GM18508 (cell line): ENCODE measurements around the gene IGFBP5.

ENCODE experiments used
- ATAC-seq: cut with Tn5 transposase; IDR thresholded peaks from one replicate; pipeline ENCODE4 v1.9.1; 2021; ENCODE audit warnings: moderate number of reproducible peaks; ENCODE audit not compliant: insufficient read depth, unreplicated experiment

Gene IGFBP5

DNA sequence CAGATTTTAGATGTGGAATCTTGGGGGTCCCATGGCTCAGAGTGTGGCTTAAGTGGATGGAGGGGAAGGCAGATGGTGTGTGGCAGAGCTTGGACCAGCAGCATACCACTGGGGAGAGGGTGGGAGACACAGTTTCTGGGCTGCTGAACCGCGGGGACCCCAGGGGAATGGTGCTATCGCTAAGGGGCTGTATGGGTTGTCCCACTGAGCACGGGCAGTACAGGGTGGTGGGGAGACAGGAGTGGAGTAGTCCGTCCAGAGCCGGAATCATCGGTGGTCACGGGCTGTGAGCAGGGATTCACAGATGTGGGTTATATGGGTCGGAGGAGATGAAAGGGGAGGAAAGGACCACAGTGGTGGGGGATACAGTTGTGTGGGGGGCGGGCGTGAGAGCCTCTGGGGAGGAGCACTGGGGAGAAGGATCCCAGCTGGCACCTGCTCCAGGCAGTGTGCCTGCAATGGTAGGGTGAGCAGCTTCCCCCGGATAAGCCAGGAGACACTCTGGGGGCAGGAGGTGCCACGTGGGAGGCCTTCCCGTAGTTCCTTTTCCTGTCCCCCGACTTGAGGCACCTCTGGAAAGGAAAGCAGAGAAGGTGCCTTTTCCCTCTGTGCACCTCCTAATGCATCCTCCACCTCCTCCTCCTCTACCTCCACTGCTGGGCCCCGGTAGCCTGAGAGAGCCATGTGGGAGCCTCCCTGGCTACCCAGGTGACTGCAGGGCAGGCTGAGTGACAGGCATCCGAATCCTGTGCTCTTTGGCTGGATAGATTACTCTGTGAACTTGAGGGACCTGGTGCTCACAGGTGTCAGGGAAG, 24.9 kb downstream of the IGFBP5 start:
- ATAC-seq = no peak

DNA sequence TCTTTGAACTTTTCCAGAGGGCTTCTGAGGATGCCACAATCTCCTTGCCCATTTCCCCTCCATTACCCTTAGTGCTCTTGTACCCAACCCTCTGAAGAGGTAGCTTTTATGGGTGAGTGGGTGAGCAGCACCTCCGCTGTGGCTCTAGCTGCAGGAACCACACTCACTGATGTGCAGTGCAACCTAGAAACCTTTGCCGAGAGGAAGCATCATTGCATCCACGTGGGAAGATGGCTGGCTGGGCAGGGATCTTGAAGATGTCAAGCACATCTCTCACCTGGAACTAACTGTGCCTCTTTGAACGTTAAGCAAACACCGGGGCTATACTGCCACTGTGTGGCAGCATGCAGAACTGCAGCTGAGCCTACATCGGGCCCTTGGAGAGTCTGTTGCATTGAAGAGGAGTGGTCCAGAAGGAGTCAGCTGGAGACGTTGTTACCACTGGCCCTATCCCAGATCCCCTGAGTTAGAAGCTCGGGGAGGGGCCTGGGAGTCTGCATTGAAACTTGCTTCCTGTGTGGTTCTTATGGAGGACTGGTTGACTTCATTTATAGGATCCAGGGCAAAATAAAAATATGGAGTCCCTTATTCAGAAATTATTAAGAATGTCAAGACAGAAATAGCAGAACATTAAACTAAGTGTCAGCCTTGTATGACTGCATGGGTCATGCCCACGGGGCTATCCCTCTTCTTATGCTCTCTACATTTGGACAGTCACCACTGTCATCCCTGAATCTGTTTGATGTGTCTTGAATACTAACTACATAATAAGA, 28.7 kb downstream of the IGFBP5 start:
- no peak for ATAC-seq

DNA sequence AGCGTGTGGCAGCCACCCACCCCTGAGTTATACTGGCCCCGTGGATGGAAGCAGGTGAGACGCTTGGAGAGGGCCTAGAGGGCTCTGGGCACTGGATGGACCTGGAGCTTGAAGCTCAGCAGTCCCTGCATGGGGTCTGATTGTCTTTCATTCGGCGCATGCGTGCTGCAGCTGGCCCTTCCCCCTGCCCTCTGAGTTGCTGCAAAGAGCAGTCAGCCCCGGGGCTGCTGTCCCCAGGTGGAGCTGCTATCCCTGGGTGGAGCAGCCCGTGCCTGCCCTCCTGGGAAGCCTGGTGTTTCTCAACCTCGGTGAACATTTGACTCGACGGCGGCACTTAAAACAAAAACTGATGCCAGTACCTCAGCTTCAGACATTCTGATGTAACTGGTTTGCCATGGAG, 29.6 kb downstream of the IGFBP5 start:
- no peak for ATAC-seq

DNA sequence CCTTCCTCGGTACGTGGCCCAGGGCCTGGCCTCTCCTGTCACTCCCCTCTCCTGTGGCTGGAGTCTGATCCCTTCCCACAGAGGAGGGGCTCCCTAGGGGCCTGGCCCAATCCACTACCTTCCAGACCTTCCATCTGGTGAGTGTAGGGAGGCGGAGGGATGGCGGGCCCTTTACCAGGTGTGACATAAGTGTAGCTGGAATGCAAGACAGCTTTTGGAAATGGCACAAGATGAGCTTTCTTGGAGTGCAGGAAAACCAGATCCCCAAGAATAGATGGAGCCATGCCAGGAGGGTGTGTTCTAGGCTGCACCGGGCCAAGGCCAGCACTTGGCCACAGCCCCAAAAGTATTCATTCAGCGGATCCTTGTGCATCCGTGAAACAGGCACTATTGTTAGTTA, 30.1 kb downstream of the IGFBP5 start:
- no peak for ATAC-seq

DNA sequence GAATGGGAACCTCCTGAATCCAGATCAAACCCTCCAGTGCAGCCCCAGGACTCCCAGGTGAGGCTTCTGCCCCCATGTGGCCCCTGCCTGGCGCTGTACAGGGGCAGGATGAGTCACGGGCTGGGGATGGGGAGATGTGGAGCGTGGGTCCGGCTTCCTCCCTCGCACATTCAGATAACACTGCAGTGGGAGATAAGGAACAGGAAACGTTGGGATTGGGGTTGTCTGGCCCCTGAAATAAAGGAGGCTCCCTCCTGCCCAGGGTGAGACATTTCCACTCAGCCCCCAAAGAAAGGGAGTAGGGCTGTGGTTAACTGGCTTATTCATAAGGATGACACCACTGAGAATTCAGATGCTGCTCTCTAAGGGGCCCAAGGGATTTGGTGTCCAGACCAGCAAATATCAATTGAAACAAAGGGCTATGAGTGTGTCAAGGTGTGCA, 30.7 kb downstream of the IGFBP5 start:
- no peak for ATAC-seq

DNA sequence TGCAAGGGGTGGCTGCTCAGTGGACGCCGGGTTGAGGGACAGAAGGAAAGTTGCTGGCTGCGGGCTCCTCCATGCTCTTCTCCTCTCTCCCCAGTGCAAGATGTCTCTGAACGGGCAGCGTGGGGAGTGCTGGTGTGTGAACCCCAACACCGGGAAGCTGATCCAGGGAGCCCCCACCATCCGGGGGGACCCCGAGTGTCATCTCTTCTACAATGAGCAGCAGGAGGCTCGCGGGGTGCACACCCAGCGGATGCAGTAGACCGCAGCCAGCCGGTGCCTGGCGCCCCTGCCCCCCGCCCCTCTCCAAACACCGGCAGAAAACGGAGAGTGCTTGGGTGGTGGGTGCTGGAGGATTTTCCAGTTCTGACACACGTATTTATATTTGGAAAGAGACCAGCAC, 31.5 kb downstream of the IGFBP5 start:
- no peak for ATAC-seq

DNA sequence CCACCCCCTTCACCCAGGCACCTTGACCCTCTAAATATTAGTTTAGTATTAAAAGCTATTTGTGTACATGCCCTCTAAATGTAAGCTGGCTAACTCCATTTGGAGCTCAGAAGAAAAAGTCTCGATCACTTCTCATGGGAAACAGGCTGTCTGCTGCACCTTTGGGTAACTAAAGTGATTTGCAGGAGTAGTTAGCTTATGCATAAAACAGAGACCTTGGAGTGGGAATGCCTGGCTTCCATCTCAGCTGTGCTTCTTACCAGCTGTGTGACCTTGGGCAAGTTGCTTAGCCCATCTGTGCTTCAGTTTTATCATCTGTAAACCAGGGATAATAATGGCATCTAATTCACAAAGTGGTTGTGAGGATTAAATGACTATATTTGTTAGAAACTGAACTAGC, 32.2 kb downstream of the IGFBP5 start:
- ATAC-seq = no peak

DNA sequence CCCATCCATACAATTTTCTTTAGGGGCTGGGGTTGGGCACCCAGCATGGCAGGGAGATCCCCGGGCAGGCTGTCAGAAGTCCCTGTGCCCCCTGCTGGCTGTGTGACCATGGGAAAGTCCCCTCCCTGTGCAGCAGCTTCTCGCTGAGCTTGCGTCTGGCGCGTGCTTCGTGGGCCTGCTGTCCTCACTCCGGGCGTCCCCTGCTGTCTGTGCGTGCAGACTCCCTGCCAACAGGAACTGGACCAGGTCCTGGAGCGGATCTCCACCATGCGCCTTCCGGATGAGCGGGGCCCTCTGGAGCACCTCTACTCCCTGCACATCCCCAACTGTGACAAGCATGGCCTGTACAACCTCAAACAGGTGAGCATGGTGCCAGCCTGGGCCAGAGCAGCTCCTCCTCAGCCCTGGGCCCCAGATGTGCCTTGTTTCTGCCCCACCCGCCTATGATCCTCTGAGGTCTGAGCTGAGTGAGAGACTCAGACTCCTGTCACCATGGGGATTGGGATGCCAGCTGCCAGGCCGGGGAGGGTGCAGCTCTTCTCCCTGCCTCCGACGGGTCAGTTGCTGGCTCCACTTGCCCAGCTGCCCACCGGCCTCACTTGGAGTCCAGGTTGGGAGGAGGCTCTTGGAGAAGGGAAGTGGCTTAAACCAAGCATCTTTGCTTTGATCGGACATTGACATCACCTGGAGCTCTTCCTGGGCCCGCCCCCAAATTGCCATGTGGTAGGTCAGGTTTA, 33.5 kb downstream of the IGFBP5 start:
- no peak for ATAC-seq

DNA sequence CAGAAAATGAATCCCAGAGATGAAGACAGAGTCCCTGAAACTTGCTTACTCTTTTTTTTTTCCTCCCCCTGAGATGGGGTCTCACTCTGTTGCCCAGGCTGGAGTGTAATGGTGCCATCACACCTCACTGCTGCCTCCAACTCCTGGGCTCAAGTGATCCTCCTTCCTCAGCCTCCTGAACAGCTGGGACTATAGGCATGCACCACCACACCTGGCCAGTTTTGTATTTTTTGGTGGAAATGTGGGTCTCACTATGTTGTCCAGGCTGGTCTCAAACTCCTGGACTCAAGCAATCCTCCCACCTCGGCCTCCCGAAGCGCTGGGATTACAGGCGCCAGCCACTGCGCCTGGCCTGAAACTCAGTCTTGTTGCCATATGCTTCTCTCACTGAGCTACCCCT, 34.3 kb downstream of the IGFBP5 start:
- ATAC-seq = no peak

DNA sequence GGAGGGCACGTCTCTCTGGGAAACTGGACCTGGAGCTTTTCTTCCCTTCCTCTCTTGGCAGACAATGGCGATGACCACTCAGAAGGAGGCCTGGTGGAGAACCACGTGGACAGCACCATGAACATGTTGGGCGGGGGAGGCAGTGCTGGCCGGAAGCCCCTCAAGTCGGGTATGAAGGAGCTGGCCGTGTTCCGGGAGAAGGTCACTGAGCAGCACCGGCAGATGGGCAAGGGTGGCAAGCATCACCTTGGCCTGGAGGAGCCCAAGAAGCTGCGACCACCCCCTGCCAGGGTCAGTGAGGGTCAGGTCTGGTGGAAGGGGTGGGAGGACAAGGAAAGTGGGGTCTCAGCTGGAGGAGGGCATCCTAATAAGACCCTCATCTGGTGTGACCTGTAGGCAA, 34.9 kb downstream of the IGFBP5 start:
- no peak for ATAC-seq

DNA sequence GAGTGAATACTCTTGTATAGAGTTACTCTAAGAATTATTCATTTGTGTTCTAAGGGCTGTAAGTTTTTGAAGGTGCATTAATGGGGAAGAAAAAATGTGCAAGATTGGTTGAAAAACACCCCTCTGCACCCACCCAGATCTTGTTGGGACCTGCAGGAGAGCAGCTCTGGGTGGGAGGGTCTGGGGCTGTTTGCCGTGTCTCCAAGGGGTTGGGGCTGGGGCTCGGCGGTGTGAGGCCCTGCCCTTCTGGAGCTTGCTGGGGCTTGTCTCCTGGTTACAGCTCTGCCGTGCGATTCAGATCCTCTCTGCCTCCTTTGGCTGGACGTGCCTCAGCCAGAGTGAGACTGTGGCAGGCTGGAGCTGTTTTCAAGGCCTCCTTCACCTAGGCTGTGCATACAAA, 36.1 kb downstream of the IGFBP5 start:
- ATAC-seq = no peak

DNA sequence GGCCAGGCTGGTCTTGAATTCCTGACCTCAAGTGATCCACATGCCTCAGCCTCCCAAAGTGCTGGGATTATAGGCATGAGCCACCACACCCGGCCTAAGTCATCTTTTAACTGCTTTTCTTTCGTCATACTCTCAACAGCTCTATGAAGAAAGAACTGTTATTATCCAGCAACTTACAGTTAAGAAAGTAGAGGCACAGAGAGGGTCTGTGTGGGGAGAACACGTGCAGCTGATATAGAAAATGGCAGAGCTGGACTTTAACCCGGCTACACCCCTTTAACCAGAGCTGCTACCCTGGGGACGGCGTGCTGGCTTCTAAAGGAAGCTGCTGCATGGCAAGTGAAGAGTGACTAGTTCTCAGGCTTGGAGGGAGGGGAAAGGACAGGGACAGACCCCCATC, 36.6 kb downstream of the IGFBP5 start:
- no peak for ATAC-seq

DNA sequence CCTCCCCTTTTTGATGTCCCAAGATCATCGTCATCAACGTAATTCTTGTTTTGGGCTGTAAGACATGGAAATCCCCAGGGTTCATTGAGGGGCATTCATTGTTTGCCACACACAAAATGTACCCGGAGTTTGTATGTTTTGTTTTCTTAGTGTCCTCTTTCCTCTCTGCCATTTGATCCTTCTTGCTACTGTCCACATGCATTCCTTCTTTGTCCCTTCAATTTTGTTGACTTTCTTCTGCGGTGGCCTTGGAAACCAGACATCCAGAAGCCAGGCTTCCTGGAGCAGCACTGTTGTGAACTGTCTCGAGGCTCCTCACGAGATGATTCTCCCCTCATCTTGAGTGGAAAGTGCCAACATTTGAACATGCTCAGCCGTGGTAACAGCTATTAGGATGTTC, 37.4 kb downstream of the IGFBP5 start:
- no peak for ATAC-seq

DNA sequence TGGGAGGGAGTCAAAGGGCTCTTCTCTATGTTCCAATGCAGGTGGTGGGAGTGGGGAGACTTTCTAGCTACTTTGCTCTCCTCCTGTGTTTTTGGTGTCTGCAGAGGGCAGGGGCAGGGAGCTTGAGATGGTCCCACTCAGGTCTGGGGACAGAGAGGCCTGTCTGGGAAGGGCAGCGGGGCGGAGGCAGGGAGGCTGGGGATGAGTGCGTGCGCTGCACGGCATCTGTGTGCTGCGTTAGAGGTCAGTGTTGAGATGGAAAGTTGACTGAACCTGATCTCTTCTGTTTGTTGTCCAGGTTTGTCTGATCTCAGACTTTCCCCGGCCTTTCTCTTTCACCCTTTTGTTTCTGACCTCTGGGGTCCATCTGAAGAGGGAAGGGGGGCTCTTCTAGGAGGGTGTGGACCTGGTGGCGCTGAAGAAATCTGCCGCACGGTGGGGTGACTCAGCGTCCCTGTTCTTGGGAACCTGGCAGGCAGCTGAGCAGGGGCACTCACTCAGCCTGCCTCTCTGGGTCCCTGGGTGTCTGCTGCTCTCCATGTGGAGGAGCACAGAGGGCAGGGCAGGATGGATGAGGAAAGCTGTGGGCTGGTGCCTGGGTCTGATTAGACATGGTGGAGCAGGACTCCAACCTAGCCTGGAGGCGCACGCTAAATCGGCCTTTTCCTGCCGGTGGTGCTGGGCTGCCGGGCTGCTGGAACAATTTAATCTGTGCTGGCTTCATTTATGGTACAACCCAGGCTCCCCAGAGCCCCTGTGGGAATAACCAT, 38.1 kb downstream of the IGFBP5 start:
- ATAC-seq = no peak

DNA sequence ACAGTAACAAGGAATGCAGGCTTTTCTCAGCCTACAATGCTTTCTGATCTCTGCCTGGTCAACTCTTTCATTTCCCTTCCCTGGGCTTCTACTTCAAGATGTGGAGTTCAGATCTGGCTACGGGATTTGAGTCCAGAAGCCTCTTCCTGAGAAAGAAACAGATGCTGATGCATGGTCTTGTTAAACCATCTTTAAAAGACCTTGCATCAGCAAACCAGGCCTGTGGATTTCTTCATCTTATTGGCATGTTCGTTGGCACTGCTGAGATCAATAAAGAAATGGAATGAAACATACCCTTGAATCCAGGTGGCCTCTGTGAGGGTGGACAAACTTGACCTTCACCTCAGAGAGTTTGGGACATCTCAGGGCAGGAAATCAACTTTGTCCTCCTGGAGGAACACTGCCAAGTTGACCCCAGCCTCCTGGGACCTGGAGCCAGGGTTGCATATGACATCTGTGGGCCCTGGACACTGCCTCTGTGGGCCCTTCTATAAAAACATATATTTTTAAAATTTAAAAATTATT, 40.8 kb downstream of the IGFBP5 start:
- no peak for ATAC-seq

DNA sequence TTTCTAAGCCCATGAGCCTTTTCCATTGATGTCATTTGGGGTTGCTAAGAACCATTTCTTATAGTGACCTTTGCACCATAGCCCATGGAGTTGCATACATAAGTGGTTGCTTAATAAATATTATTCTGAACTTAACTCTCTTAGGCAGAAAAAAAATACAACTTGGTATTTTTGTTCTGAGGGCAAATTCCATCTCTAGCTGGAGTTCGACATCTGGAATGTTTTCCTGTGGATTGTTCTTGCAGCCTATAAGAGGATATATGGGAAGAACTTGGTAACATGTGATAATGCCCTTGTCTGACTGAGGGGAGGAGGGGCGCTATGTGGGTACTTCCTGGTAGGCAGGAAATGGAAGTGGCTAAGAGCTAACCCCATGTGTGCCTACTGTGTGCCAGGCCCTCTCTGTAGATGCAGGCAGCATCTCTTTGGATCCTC, 41.4 kb downstream of the IGFBP5 start:
- ATAC-seq = no peak

DNA sequence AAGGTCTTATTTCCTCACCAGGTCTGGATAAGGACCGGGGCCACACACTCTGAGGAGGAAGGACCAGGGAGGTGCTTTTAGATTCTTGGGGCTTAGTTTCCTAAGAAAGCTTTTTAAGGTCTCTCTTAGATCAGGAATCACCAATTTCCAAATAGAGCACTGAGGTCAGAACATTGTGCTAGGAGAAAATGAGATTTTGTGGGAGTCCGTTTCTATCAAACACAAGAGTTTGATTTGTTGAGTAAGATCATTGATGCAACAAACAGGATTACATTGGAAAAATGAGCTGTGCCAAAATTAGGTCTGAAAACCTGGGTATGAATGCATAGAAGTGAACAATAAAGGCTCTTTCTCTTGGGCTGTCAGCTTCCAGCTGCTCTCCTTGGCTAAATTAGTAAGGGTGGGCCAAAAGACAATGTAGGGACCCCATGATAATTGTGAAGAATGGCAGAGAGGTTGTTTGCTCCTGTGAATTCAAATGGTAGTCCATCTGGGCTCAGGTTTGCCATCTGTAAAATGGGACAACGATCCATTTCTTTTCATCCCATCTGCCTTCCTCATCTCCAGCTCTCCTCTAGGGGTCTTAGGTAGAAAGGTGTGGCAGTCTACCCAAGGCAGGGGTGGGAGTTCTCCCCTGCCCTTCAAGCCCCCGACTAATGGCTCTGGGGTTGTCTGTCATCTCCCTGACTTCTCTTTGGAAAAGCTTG, 42.1 kb downstream of the IGFBP5 start:
- no peak for ATAC-seq

DNA sequence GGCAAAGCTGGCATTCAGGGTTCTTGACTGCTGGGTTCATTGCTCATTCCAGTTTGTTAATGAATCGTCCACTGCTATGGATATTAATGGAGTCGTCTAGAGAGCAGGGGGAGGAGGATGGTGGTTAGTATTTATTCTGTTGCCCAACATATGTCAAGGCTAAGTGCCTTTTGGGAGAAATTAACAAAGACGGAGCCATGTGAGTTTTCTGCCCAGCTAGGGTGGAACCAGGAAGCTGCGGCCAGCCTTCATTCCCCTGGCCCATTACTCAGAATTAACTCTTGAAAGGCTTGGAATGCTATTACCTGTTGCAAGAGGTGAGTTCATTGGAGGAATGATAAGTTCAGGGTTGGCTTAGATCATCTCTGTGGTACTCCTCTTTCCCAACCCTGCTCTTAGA, 42.8 kb downstream of the IGFBP5 start:
- ATAC-seq = no peak

DNA sequence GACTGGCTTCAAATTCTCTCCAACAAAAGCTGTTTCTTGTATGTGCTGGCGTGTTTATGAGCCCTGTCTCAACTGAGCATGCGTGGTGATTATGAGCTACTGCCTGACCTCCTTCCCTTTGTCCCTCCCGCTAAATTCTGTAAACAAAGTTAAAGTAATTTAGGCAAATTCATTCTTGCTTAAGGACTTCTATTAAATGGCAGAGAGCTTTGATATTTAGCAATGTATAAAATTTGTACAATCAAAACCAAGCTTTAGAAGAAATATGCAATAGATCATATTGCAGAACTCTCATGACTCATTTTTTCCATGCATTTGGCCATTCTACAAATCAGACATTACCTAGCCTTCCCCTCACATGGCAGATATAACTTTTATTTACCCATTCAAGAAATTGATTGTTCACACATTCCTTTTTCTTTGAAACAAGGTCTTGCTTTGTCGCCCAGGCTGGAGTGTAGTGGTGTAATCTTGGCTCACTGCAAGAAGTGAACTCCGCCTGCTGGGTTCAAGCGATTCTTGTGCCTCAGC, 43.9 kb downstream of the IGFBP5 start:
- ATAC-seq = no peak
